Prostate gland (tissue), 2 donors: ENCODE data around the gene ZSCAN30.

Experiments
- POLR2A ChIP-seq: fragments of 450-650 bp; IDR thresholded peaks from one replicate; pipeline ENCODE4 v1.6.1; 2016; ENCODE audit warnings: antibody characterized with exemption, mild to moderate bottlenecking
- POLR2AphosphoS5 ChIP-seq: sonication (generic); formaldehyde crosslinking; IDR thresholded peaks from one replicate; pipeline ENCODE4 v1.6.1; 2017; ENCODE audit warnings: antibody characterized with exemption
- TF ChIP-seq, protein P1 (sequence below), 4 experiments: fragments of 200-600 bp in 2 of 4; fragments of 450-650 bp in 2 of 4; sonication (generic) in 2 of 4; IDR thresholded peaks; 1 replicate in 3 of 4; 2 replicates in 1 of 4; pipeline ENCODE4 v1.5.1; 2016 to 2019; ENCODE audit warnings: antibody characterized with exemption in 4 of 4, mild to moderate bottlenecking in 2 of 4, moderate library complexity in 2 of 4

DNA sequence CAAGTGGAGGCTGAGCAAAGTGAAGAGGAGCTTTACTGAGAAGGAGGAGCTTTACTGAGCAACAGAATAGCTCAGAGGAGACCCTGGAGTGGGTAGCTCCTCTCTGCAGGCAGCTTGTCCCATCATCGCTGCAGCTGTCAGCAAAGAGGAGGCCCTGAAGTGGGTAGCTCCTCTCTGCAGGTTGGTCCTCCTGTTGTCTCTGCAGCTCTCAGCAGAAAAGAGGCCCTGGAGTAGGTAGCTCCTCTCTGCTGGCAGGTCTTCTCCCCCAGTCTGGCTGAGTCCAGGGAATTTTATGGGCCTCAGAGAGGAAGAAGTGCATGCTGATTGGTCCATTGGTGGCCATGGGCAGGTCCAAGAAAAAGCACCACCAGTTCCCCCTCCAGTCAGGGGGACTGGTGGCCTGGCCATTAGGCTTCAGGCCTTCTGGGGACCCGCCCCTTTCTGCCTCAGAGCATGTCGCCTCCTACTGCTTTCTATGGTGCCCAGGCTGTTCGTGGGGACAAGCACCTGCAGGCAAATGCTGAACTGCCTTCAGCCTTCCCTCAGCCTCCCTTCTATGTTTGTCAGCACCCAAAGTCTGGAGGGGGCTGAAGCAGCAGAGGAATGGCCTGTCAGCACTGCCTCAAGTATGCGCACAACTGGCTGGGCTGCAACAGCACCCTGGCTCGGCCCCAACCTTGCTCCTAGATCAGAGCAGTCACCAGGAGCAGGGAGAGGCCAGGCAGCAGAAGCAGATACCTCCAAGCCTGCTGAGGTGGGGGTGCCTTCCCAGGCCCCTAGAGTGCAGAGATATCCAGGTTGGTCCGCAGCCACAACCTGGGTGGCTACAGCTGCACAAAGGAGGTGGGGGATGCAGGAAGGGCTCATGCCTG lies 5.9 kb downstream of the ZSCAN30 start:
- TF ChIP-seq POLR2A (no peak), POLR2AphosphoS5 (no peak)
- TF ChIP-seq, protein P1, sequence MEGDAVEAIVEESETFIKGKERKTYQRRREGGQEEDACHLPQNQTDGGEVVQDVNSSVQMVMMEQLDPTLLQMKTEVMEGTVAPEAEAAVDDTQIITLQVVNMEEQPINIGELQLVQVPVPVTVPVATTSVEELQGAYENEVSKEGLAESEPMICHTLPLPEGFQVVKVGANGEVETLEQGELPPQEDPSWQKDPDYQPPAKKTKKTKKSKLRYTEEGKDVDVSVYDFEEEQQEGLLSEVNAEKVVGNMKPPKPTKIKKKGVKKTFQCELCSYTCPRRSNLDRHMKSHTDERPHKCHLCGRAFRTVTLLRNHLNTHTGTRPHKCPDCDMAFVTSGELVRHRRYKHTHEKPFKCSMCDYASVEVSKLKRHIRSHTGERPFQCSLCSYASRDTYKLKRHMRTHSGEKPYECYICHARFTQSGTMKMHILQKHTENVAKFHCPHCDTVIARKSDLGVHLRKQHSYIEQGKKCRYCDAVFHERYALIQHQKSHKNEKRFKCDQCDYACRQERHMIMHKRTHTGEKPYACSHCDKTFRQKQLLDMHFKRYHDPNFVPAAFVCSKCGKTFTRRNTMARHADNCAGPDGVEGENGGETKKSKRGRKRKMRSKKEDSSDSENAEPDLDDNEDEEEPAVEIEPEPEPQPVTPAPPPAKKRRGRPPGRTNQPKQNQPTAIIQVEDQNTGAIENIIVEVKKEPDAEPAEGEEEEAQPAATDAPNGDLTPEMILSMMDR (IDR thresholded peaks at IDR 0.05): no peak
